Measurements from ENCODE around the gene FHIT. TPM values are rescaled to one million over a fixed set of nuclear protein-coding genes. Genes with fewer than 3 reads are reported as not detected.

The FHIT gene
- total and polyA plus RNA-seq, 5 experiments from 2014 or later: 11.7 to 32.3 (median 15.5) TPM

DNA sequence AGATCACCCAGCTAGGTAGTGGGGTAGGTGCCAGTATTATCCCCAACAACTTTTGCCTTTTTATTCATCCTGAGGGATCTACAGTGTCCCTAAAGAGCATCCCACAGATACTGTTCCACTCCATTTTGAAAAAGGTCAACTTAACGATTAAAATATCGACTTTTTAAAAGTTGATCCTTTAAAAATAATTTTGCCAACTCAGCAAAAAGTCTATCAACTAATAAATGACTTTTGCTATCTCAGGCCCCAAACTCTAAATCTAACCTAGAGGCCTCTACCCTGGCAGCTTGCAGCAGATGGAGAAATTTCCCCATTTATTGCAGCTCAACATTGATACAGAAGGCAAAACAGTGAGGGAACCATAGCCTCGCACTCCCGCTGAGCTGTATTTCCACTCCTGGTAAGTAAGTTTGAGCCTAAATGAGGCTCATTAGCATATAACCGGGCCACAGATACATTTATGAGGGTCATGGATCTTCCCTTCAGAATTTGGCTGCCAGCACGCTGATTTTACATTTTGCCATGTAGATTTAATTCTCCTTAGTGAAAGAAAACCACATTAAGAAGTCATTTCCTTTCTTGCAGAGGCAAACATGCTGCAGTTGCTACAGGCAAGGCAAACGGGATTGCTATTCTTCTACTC, 1497.3 kb downstream of the FHIT start:
- Mint-ChIP-seq H3K4me1 (peaks cover 36 to 59% (median 50%) of the 10 kb centered on the region in 4 donors), H3K27ac (peak overlapping the region in 1 of 10 donors; percentile 2), H3K27me3 (peaks cover 0 to 20% (median 1%) of the 10 kb centered on the region in 5 donors), H3K36me3 (peaks cover 6 to 32% (median 26%) of the 10 kb centered on the region in 3 donors), H3K4me3 (peak overlapping the region in 8 of 10 donors; percentile 4 to 76 (median 64)), H3K9me3 (peaks cover 0 to 2% (median 0%) of the 10 kb centered on the region in 9 donors)
- ATAC-seq: no peak
- DNase-seq: peak in 1 of 10 donors; percentile 16
- POLR2A ChIA-PET: interaction anchor here (1.2 kb wide), 1 partner anchor 15 kb away, joined by 3 read pairs; no protein-coding TSS in a partner anchor

DNA sequence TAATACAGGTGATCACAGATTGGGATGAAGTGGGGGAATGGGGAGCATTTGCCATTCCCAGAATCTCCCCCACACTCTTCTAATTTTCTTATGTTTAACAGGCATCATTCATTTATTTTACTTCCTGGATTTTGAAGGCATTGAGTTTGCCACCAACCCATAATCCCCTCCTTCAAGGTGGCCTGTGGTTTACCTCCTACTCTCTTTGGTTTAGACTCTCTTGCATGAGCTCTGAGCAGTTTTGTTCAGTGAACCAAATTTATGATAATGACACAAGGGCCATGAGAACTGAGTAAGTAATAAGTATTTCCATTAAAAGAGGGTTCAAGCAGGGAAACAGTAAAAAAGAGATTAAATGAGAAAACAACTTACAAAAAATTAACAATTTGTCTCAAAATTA, 1498.3 kb downstream of the FHIT start:
- Mint-ChIP-seq H3K9me3 (peaks cover 0 to 7% (median 0%) of the 10 kb centered on the region in 9 donors), H3K27me3 (peaks cover 0 to 20% (median 0%) of the 10 kb centered on the region in 5 donors), H3K4me3 (peak overlapping the region in 3 of 10 donors; percentile 8 to 46 (median 41)), H3K36me3 (peaks cover 12 to 41% (median 34%) of the 10 kb centered on the region in 3 donors), H3K27ac (no peak overlapping the region), H3K4me1 (peaks cover 31 to 56% (median 45%) of the 10 kb centered on the region in 4 donors)
- POLR2A ChIA-PET: interaction anchor here (1.2 kb wide), 1 partner anchor 16 kb away, joined by 3 read pairs; no protein-coding TSS in a partner anchor
- no peak for DNase-seq
- ATAC-seq: no peak

DNA sequence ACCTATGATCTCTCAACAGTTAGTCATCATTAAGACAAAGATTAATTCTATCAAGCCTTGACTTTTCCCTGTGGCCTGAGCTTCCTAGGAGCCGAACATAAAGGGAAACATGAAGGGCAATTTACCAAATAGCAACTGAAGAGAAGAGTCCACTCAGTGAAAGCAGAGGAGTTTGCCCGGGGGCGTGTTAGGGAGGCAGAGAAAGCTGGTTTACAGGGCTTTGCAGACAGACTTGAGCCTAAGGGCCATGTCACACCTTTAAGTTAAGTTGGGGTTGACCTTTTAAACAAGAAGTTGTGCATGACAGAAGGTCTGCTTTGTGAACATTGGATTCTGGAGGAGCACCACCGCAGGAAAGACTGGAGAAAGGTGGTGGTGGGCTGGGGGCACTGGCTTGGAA, 1499.6 kb downstream of the FHIT start:
- H3K27me3 Mint-ChIP-seq: peaks cover 0 to 13% (median 0%) of the 10 kb centered on the region in 5 donors
- peaks cover 24 to 55% (median 47%) of the 10 kb centered on the region in 3 donors for H3K36me3 Mint-ChIP-seq
- ATAC-seq (no peak), DNase-seq (no peak)
- no peak overlapping the region for H3K27ac Mint-ChIP-seq
- POLR2A ChIA-PET: no interaction called here
- peak overlapping the region in 1 of 10 donors; percentile 30 for H3K4me3 Mint-ChIP-seq
- peaks cover 0 to 17% (median 2%) of the 10 kb centered on the region in 9 donors for H3K9me3 Mint-ChIP-seq
- peaks cover 26 to 47% (median 38%) of the 10 kb centered on the region in 4 donors for H3K4me1 Mint-ChIP-seq

DNA sequence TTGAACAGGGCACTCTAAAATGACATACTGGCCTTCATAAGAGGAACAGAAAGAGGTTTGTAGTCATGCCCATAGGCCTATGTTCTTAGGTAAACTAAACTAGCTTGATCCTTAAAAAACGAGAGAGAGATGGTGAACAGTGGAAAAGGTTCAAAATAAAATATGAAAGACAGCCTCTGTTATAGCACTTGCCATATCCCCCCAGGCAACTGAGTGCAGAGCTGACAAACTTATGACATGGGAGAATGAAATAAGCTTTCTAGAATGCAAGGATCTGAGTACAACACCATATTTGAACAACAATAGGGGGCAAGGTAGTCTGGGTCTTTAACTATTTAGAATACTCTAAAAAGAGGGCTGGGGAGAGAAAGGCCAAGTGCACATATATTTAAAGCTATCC, 1500.9 kb downstream of the FHIT start:
- H3K27ac Mint-ChIP-seq: no peak overlapping the region
- no peak for ATAC-seq

DNA sequence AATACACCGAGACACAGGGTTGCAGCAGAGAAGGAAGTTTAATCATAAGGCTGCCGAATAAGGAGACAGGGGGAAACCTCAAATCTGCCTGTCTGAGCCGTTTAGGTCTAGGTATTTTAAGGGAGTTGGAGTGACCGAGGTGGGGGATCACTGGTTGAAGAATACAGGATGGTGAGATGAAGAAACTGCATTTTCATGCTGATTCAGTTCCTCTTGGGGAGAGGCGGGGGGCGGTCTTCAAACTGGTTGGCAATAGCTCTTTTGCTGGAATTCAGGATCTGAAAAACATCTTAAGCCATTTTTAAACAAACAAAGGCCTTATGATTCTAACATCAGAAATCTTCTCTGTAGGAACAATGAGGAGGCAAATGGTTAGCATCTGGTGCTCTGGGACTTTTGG, 1502.0 kb downstream of the FHIT start:
- ATAC-seq (no peak), DNase-seq (no peak)
- Mint-ChIP-seq H3K4me3 (no peak overlapping the region), H3K9me3 (peaks cover 0 to 17% (median 2%) of the 10 kb centered on the region in 9 donors), H3K27me3 (no peaks in the 10 kb centered on the region), H3K27ac (no peak overlapping the region), H3K4me1 (peaks cover 18 to 27% (median 21%) of the 10 kb centered on the region in 4 donors), H3K36me3 (peaks cover 30 to 65% (median 59%) of the 10 kb centered on the region in 3 donors)
- POLR2A ChIA-PET: no interaction called here

More for the DNA sequence above, 1500.9 kb downstream of the FHIT start:
- no peak overlapping the region for H3K4me3 Mint-ChIP-seq
- H3K4me1 Mint-ChIP-seq: peaks cover 21 to 38% (median 31%) of the 10 kb centered on the region in 4 donors
- POLR2A ChIA-PET: no interaction called here
- H3K9me3 Mint-ChIP-seq: peaks cover 0 to 17% (median 2%) of the 10 kb centered on the region in 9 donors
- peaks cover 0 to 3% (median 0%) of the 10 kb centered on the region in 5 donors for H3K27me3 Mint-ChIP-seq
- peaks cover 30 to 58% (median 55%) of the 10 kb centered on the region in 3 donors for H3K36me3 Mint-ChIP-seq
- no peak for DNase-seq

DNA sequence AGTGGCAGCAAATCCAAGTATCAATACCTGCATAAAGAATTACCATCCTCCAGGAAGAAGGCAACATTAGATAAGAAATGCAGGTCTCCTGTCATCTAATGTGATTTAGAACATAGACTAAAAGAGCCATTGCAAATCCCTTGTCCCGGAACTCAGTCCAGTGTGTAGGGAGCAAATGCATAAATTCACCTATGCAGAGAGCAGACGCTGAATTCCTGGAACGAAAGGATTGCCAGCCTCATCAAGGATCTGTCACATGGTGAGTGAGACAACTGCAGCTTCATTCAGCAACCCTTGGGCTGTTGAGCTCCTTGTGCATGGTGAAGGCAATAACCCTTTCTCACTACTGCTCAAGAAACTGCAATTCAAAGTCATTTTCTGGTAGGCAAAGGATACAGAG, 1504.7 kb downstream of the FHIT start:
- Mint-ChIP-seq H3K9me3 (peaks cover 0 to 15% (median 0%) of the 10 kb centered on the region in 9 donors), H3K36me3 (peaks cover 27 to 56% (median 55%) of the 10 kb centered on the region in 3 donors), H3K4me3 (no peak overlapping the region), H3K27ac (no peak overlapping the region), H3K27me3 (peaks cover 0 to 2% (median 0%) of the 10 kb centered on the region in 5 donors), H3K4me1 (peaks cover 0 to 3% (median 2%) of the 10 kb centered on the region in 4 donors)
- POLR2A ChIA-PET: no interaction called here
- ATAC-seq (no peak), DNase-seq (no peak)

DNA sequence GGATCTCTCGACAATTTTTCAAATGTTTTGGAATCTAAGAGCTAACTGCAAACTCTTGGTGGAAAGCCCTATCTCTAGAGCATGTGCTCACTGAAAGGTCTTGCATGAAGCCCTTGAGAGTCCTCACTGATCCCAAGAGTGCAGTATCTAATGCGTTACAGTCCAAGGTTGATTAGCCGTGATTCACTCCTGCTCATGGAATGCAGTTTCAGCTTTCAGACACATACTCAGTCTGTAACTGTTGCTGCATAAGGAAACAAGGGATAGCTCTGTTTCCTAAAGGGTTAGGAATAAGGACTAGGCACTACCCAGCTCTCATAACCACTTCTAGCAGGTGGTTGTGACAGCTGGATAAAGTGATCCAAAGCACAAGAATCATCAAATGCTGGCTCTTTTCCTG, 1514.0 kb downstream of the FHIT start:
- Mint-ChIP-seq H3K27ac (no peak overlapping the region), H3K27me3 (peaks cover 0 to 2% (median 0%) of the 10 kb centered on the region in 5 donors), H3K4me3 (no peak overlapping the region), H3K9me3 (peaks cover 0 to 2% (median 0%) of the 10 kb centered on the region in 9 donors), H3K36me3 (no peaks in the 10 kb centered on the region), H3K4me1 (peaks cover 9 to 19% (median 19%) of the 10 kb centered on the region in 4 donors)
- no peak for DNase-seq
- no peak for ATAC-seq
- POLR2A ChIA-PET: interaction anchor here (0.9 kb wide), 1 partner anchor 415 kb away, joined by 3 read pairs; no protein-coding TSS in a partner anchor

DNA sequence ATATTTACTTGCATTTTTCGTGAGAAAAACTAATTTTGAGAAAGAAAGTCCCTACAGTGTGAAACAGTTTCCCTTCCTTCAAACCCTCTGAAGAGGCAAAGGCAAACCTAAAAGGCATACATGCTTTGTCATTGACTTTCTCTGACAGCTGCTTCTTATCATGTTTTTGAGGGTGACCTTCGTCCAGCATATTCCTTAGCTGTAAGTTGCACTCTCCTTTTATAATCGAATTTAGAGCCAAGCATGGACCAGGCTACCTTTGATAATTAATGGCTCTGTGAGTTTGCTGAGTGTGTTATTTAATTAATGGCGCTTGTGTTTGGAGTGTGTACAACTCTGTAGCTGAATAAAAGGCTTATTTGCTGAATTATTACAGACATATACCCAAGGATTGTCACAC, 1517.2 kb downstream of the FHIT start:
- Mint-ChIP-seq H3K9me3 (no peaks in the 10 kb centered on the region), H3K36me3 (no peaks in the 10 kb centered on the region), H3K27ac (no peak overlapping the region), H3K4me3 (no peak overlapping the region), H3K27me3 (peaks cover 0 to 11% (median 2%) of the 10 kb centered on the region in 5 donors), H3K4me1 (peaks cover 23 to 37% (median 31%) of the 10 kb centered on the region in 4 donors)
- ATAC-seq (no peak), DNase-seq (no peak)
- POLR2A ChIA-PET: no interaction called here

DNA sequence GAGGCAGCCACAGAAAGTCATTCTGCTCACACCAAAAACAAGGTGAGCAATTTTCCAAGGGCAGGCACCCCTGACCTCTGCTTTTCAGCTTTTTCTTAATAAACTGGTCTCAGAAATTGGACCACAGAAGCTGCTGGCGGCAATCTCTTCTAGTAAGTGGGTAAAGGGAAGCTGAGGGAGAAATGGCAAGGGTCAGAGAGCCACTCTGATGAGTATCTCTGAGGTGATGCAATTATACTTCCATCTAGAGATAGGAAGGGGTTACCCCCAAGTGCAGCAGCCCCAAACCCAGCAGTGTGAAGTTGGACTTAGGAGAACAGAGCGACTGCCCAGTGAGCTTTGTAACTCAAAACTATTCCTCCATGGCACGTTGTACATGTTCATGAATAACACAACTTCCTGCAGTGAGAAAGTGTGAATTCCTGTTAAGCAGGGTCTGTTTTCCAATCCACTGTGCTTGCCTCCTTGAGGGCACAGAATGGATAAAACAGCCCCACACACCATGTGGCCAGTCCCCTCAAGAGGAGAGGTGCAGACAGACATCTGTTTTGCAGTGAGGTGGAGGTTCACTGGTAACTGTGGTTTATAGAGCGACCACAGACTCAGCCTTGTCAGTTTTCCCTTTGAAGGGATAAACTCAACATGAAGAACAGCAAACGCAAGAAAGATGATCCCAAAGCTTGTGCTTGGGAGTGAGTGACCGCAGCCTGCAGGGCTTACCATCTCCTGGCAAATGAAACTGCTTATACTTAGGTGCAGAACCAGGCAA, 1518.0 kb downstream of the FHIT start:
- H3K4me3 Mint-ChIP-seq: peak overlapping the region in 3 of 10 donors; percentile 26 to 34 (median 29)
- H3K36me3 Mint-ChIP-seq: no peaks in the 10 kb centered on the region
- peak overlapping the region in 1 of 10 donors; percentile 37 for H3K27ac Mint-ChIP-seq
- no peaks in the 10 kb centered on the region for H3K9me3 Mint-ChIP-seq
- DNase-seq (no peak), ATAC-seq (peak in 1 of 2 donors; percentile 27)
- H3K27me3 Mint-ChIP-seq: peaks cover 0 to 11% (median 2%) of the 10 kb centered on the region in 5 donors
- H3K4me1 Mint-ChIP-seq: peaks cover 23 to 37% (median 31%) of the 10 kb centered on the region in 4 donors
- POLR2A ChIA-PET: no interaction called here

DNA sequence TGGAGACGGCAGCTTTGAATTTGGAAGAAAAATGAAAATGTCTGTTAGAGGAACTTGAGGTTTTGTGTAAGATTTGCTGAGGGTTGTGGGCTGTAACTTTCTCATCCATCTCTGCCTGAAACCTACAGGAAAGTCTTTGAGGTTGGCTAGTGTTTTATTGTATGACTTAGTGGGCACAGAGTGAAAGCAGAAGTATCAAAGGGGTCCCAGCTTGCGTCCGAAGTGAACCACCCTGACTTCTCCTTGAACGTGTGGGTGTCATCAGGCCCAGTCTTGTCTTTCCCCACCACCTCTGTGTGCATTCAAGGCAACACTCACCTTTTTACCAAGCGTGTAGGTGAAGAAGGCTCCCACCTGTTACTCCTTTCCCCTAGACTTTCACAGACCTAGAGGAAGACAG, 1519.3 kb downstream of the FHIT start:
- no peak for DNase-seq
- H3K4me1 Mint-ChIP-seq: peaks cover 23 to 40% (median 37%) of the 10 kb centered on the region in 4 donors
- H3K4me3 Mint-ChIP-seq: peak overlapping the region in 6 of 10 donors; percentile 5 to 80 (median 38)
- H3K36me3 Mint-ChIP-seq: no peaks in the 10 kb centered on the region
- peak overlapping the region in 5 of 10 donors; percentile 0 to 45 (median 13) for H3K27ac Mint-ChIP-seq
- ATAC-seq: peak in 1 of 2 donors; percentile 22
- H3K27me3 Mint-ChIP-seq: peaks cover 0 to 12% (median 2%) of the 10 kb centered on the region in 5 donors
- POLR2A ChIA-PET: interaction anchor here (1.2 kb wide), 1 partner anchor 22 kb away, joined by 3 read pairs; no protein-coding TSS in a partner anchor
- H3K9me3 Mint-ChIP-seq: peaks cover 0 to under 1% (median 0%) of the 10 kb centered on the region in 9 donors

DNA sequence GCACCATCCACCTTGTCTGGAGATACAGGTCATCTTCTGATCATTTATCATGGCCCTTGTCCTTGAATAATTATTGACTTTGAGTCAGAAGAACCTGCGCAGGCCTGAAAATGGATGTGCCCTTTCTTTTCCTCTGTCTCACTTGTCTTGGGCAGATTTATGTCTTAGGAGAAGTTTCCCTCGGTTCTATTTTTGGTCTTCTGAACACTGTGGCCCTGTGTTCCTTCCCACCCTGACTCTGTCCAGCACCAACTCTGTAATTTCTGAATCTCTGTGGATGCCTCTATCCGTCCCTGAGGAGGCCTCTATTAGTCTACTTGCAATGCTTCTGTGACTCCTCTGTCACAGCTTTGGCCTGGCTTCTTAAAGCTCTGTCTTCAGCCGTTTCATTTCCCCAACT, 1520.7 kb downstream of the FHIT start:
- no peak for ATAC-seq
- H3K27me3 Mint-ChIP-seq: peaks cover 0 to 20% (median 2%) of the 10 kb centered on the region in 5 donors
- H3K9me3 Mint-ChIP-seq: peaks cover 0 to 5% (median 0%) of the 10 kb centered on the region in 9 donors
- peaks cover 30 to 53% (median 44%) of the 10 kb centered on the region in 4 donors for H3K4me1 Mint-ChIP-seq
- H3K27ac Mint-ChIP-seq: peak overlapping the region in 2 of 10 donors; percentile 13 to 38
- no peak for DNase-seq
- peaks cover 0 to 5% (median 0%) of the 10 kb centered on the region in 3 donors for H3K36me3 Mint-ChIP-seq
- H3K4me3 Mint-ChIP-seq: no peak overlapping the region
- POLR2A ChIA-PET: no interaction called here

DNA sequence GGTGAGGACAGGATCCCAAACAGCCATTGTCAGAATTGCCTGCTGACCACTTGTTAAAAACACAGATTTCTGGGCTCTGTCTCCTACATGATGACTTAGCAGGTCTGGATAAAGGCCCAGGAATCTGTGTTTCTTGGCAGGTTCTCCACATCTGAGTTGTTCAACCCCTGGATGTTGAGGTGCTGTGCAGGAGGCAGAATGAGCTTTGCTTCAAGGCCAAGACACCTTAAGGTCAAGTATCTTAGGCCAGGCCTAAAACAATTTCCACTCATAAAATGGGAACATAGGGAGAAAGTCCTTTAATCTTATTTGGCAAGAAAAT, 1522.7 kb downstream of the FHIT start:
- Mint-ChIP-seq H3K4me3 (no peak overlapping the region), H3K36me3 (peaks cover 0 to 14% (median 7%) of the 10 kb centered on the region in 3 donors), H3K9me3 (peaks cover 0 to 11% (median 0%) of the 10 kb centered on the region in 9 donors), H3K4me1 (peaks cover 27 to 47% (median 39%) of the 10 kb centered on the region in 4 donors), H3K27me3 (peaks cover 0 to 20% (median 2%) of the 10 kb centered on the region in 5 donors), H3K27ac (no peak overlapping the region)
- DNase-seq (no peak), ATAC-seq (no peak)
- POLR2A ChIA-PET: no interaction called here

Data from naive thymus-derived CD8-positive, alpha-beta T cell (primary cell).